Ovary (tissue), 9 donors: ENCODE results near the gene CSTB. TPM values are rescaled to one million over a fixed set of nuclear protein-coding genes. Genes with fewer than 3 reads are reported as not detected.

Source experiments
- DNase-seq, 5 donors: peaks; one replicate each; pipeline ENCODE4 v3.0.0-alpha.2; 2019 to 2020
- H3K27ac ChIP-seq, 2 donors: fragments of 200-600 bp; one replicate each; pipeline versions ENCODE4 v1.5.1 to v1.8.0; 2019 to 2022
- H3K27me3 ChIP-seq: fragments of 200-600 bp; one replicate; pipeline ENCODE4 v1.8.0; 2022
- H3K36me3 ChIP-seq: fragments of 200-600 bp; sonication (generic); one replicate; pipeline ENCODE4 v1.5.1; 2019
- H3K4me1 ChIP-seq: one replicate; pipeline ENCODE4 v1.8.1; 2013; ENCODE audit warnings: mild to moderate bottlenecking, moderate library complexity; ENCODE audit not compliant: insufficient read depth
- H3K4me3 ChIP-seq: fragments of 200-600 bp; sonication (generic); one replicate; pipeline ENCODE4 v1.5.1; 2017
- H3K9me3 ChIP-seq, 2 donors: fragments of 200-600 bp in 1 of 2; sonication (generic) in 1 of 2; one replicate each; pipeline versions ENCODE4 v1.5.1 to v1.8.1; 2013 to 2019; ENCODE audit warnings: mild to moderate bottlenecking in 1 of 2, moderate library complexity in 1 of 2
- EP300 ChIP-seq: sonication (generic); formaldehyde crosslinking; IDR thresholded peaks from one replicate; pipeline ENCODE4 v1.6.1; 2017; ENCODE audit warnings: antibody characterized with exemption
- POLR2A ChIP-seq: fragments of 450-650 bp; IDR thresholded peaks from one replicate; pipeline ENCODE4 v1.6.1; 2017; ENCODE audit warnings: antibody characterized with exemption, mild to moderate bottlenecking, moderate library complexity
- WGBS, 3 donors: extraction: QIAGEN DNeasy Blood & Tissue Kit in 1 of 3; methylation state at CpG; one replicate each; pipeline versions ENCODE4 v1.1.5 to v1.1.7; 2013 to 2017; 5-methylcytosine and 5-hydroxymethylcytosine counted together
- intact Hi-C, 4 donors: fragments of 100-400 bp; cut with DNase I; formaldehyde crosslinking; loops; one replicate each; pipeline versions ENCODE4 v1.11.0 to v1.15.1; 2022 to 2023
- polyA plus RNA-seq, 2 donors: library from polyadenylated mRNA; stranded (reverse); fragments of 200-250 nt in 1 of 2; fragments of 350-450 nt in 1 of 2; fragmentation: Illumina TruSeq in 1 of 2; extraction: RNeasy Lipid Tissue Mini Kit (QIAGEN cat#74804) in 1 of 2; gene quantifications; one replicate each; pipeline ENCODE4 v1.2.3, GENCODE V29; 2013 to 2014
- total RNA-seq, 7 donors: library from RNA; depleted of rRNA in 2 of 7; stranded (reverse); fragments of >200 nt in 2 of 7; fragmentation: NEBNext Ultra II Directional in 3 of 7; extraction: Animal tissue kit (Norgen Biotek cat#: 25700) in 3 of 7; gene quantifications; one replicate each; pipeline versions ENCODE4 v1.1.0 to v1.2.4, GENCODE V29; 2016 to 2023
- TF ChIP-seq, protein P1 (sequence below), 3 donors: fragments of 450-650 bp in 2 of 3; fragments of 200-600 bp in 1 of 3; IDR thresholded peaks; one replicate each; pipeline versions ENCODE4 v1.5.1 to v1.8.0; 2016 to 2022; ENCODE audit warnings: antibody characterized with exemption in 3 of 3, mild to moderate bottlenecking in 1 of 3
- donor health status: DM: no; HTN: no; CAD: no; lungs with moderate emphysema.
- donor health status: DM: no; HTN: no; CAD: no.
- donor health status: Bipolar disorder and iron deficiency.
- donor health status: DM: yes; HTN: yes; CAD: no.
- donor health status: DM: no; HTN: no; CAD: no.
- donor health status: DM: yes; HTN: yes; CAD: no.

Gene CSTB
- total and polyA plus RNA-seq, 9 donors: 7.2 to 81.8 (median 37.4) TPM

DNA sequence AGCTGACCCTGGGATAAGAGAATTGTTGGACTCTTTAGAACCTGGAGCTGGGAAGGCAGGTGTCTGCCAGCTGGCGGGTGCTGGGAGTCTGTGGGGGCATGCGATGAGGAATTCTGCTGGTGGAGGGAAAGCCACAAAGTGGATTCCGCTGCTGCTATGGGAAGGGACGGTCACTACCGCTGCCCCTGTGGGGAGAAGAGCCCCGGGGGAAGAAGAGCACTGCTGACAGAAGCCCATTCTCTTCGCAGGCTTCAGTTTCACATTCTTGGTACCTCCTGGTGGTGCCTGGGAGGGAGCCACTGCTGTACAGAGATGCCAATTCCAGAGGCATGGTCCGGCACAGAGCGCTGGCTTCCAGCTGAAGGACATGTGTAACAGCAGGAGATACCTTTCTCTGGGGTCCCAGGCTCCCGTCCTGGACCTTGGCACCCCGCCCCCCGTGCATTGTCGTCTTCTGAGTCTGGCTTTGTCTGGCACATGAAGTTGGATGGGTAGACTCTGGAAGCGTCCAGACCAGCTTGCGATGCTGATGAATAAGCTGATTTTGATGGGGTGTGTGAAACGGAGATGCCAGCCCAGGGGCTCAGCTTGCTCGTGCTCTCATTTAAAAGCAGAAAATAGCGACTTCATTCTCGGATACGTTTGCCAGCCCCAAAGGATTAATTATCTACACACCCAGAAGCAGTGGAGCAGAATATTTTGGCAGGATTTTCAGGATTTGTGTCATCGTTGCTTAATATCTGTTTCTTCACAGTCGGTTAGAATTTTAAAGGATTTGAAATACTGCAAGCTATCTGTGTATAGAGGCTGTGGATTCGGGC is 44.0 kb downstream of the CSTB start:
- H3K27ac ChIP-seq: no peak overlapping the region
- H3K4me3 ChIP-seq: no peak overlapping the region
- peaks cover 15% of the 10 kb centered on the region for H3K4me1 ChIP-seq
- 60 to 68% (median 61%) methylated on average over 23 of the region's 23 CpGs for WGBS, 3 donors
- H3K27me3 ChIP-seq: no peaks in the 10 kb centered on the region
- no peaks in the 10 kb centered on the region for H3K9me3 ChIP-seq
- intact Hi-C loops: loop anchor here in 1 of 4 donors (10.0 kb wide), 1 partner anchor 53 kb away; the partner anchor contains the start of gene RRP1
- no peaks in the 10 kb centered on the region for H3K36me3 ChIP-seq
- DNase-seq: peak in 3 of 5 donors; percentile 16 to 40 (median 35)
- TF ChIP-seq EP300: no peak
- TF ChIP-seq POLR2A: no peak
- TF ChIP-seq, protein P1, sequence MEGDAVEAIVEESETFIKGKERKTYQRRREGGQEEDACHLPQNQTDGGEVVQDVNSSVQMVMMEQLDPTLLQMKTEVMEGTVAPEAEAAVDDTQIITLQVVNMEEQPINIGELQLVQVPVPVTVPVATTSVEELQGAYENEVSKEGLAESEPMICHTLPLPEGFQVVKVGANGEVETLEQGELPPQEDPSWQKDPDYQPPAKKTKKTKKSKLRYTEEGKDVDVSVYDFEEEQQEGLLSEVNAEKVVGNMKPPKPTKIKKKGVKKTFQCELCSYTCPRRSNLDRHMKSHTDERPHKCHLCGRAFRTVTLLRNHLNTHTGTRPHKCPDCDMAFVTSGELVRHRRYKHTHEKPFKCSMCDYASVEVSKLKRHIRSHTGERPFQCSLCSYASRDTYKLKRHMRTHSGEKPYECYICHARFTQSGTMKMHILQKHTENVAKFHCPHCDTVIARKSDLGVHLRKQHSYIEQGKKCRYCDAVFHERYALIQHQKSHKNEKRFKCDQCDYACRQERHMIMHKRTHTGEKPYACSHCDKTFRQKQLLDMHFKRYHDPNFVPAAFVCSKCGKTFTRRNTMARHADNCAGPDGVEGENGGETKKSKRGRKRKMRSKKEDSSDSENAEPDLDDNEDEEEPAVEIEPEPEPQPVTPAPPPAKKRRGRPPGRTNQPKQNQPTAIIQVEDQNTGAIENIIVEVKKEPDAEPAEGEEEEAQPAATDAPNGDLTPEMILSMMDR (IDR thresholded peaks at IDR 0.05): no peak

DNA sequence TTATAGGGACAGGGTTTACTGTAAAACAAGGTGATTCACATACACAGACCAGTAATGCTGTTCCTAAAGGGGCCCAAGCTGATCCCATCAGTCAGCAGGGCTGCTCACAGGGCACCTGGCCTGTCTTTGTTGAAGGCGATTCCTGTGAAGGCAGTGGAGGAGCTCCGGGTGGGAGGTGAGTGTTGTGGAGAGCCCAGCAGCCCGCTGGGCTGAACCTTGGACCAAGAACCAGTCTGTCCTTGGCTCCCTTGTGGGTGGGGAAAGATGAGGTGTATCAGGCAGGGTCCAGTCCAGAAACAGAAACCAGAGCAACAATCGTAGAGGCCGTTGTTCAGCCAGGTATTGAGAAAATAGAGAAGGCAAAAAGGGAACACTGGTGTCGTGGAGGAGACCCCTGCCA is 44.6 kb downstream of the CSTB start:
- no peak overlapping the region for H3K27ac ChIP-seq
- H3K4me1 ChIP-seq: peaks cover 20% of the 10 kb centered on the region
- no peaks in the 10 kb centered on the region for H3K36me3 ChIP-seq
- H3K4me3 ChIP-seq: no peak overlapping the region
- no peaks in the 10 kb centered on the region for H3K9me3 ChIP-seq
- no peaks in the 10 kb centered on the region for H3K27me3 ChIP-seq
- TF ChIP-seq, protein P1 (IDR thresholded peaks at IDR 0.05): no peak
- no peak for TF ChIP-seq EP300
- TF ChIP-seq POLR2A: no peak
- intact Hi-C loops: loop anchor here in 1 of 4 donors (10.0 kb wide), 1 partner anchor 53 kb away; the partner anchor contains the start of gene RRP1
- peak in 2 of 5 donors; percentile 14 to 20 for DNase-seq
- 46 to 54% (median 52%) methylated on average over 6 of the region's 6 CpGs for WGBS, 3 donors

DNA sequence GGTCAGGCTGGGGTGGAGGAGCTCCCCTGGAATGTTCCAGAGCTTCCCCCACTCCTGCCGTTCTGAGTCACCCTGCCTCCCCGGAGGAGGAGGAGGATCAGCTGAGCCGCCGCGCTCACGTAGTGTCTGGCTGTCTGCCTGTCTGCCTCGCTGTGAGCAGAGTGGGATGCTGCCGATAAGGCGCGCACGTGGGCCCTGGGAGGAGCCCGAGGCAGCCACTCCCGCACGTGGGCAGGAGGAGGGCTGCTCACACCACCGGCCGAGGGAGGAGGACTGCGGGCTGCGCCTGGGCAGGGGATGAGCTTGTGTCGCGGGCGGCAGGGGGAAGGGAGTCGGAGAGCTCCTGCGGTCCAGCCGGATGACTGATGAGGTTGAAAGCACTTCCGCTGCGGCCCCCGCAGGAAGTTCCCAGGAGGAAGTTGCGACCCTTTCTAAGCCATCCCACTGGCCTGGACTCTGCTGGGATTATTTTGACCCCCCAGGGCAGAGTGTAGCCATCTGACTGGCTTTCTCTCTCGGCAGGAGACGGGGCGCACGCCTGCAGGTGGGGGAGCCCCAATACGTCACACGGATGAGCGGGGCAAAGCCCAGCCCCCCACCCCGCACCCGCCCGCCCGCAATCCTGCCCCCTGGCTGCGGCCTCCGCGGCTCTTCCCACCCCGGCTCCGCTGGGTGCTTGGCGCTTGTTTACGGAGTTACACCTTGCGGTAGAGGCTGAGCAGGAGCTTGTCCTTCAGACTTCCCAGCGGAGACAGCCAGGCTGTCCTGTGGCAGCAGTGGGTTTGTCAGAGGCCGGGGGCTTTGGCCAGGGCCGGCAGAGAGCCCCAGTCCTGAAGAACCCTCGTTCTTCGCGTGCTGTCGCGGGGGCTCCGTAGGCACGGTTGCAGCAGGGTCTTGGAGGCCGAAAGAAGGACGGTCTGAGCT is 47.4 kb downstream of the CSTB start:
- Histone ChIP-seq H3K4me3 (peak overlapping the region; percentile 48), H3K4me1 (peaks cover 22% of the 10 kb centered on the region), H3K36me3 (no peaks in the 10 kb centered on the region), H3K27me3 (no peaks in the 10 kb centered on the region), H3K27ac (peak overlapping the region; percentile 75 to 90), H3K9me3 (no peaks in the 10 kb centered on the region)
- 1 to 4% (median 4%) methylated on average over 51 to 59 of the region's 59 CpGs for WGBS, 3 donors
- intact Hi-C loops: loop anchor here in 2 of 4 donors (5.0 to 10.0 kb wide), 2 partner anchors 64 to 756 kb away; partner anchors contain the start of gene PKNOX1 (in 1 of the 2)
- DNase-seq: peak; percentile 98 to 99 (median 98)
- TF ChIP-seq, protein P1 (IDR thresholded peaks at IDR 0.05): peak in 2 of 3 donors; percentile 27 to 31
- TF ChIP-seq POLR2A (peak; percentile 69), EP300 (peak; percentile 5)

DNA sequence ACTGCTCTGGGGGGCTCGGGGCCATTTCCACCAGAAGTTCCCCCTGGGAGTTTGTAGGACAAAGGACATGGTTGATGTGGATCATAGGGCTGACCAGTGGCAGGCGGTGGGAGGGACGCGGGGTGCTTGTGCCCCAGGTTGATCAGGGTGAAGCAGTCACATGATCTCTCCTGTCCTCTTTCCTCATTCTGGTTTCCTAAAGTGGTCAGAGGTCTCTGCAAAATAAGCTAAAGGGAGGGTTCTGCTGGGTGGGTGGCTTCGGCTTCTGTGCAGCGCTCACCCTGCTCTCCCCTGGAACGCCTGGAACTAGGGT is 48.0 kb downstream of the CSTB start:
- peak in 1 of 5 donors; percentile 62 for DNase-seq
- 11 to 26% (median 18%) methylated on average over 5 to 7 of the region's 7 CpGs for WGBS, 3 donors
- TF ChIP-seq, protein P1 (IDR thresholded peaks at IDR 0.05): no peak
- TF ChIP-seq EP300 (no peak), POLR2A (no peak)
- H3K9me3 ChIP-seq: no peaks in the 10 kb centered on the region
- H3K27ac ChIP-seq: peak overlapping the region; percentile 75 to 90
- peaks cover 22% of the 10 kb centered on the region for H3K4me1 ChIP-seq
- intact Hi-C loops: loop anchor here in 2 of 4 donors (5.0 to 10.0 kb wide), 2 partner anchors 63 to 756 kb away; partner anchors contain the start of gene PKNOX1 (in 1 of the 2)
- peak overlapping the region; percentile 48 for H3K4me3 ChIP-seq
- H3K36me3 ChIP-seq: no peaks in the 10 kb centered on the region
- no peaks in the 10 kb centered on the region for H3K27me3 ChIP-seq
